GM19468 (cell line): ENCODE results near the gene ICA1.
"Not testable (repeated sequence)": the region's sequence is repeated elsewhere in the genome, so short reads cannot be mapped to it uniquely, and the experiment has no call there.

Source experiments
- ATAC-seq: cut with Tn5 transposase; IDR thresholded peaks from one replicate; pipeline ENCODE4 v1.9.1; 2021; ENCODE audit warnings: mild to moderate bottlenecking, moderate library complexity, moderate number of reproducible peaks; ENCODE audit not compliant: unreplicated experiment; ENCODE audit errors: extremely low read depth

Gene ICA1

DNA sequence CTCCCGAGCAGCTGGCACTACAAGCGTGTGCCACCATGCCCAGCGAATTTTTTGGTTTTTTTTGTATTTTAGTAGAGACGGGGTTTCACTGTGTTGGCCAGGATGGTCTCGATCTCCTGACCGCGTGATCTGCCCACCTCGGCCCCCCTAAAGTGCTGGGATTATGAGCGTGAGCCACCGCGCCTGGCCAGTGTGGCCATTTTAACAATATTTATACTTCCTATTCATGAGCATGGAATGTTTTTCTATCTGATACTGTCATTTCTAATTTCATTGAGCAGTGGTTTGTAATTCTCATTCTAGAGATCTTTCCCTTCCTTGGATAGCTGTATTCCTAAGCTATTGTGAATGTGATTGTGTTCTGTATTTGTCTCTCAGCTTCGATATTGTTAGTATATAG, 197.1 kb downstream of the ICA1 start:
- ATAC-seq, result no peak

DNA sequence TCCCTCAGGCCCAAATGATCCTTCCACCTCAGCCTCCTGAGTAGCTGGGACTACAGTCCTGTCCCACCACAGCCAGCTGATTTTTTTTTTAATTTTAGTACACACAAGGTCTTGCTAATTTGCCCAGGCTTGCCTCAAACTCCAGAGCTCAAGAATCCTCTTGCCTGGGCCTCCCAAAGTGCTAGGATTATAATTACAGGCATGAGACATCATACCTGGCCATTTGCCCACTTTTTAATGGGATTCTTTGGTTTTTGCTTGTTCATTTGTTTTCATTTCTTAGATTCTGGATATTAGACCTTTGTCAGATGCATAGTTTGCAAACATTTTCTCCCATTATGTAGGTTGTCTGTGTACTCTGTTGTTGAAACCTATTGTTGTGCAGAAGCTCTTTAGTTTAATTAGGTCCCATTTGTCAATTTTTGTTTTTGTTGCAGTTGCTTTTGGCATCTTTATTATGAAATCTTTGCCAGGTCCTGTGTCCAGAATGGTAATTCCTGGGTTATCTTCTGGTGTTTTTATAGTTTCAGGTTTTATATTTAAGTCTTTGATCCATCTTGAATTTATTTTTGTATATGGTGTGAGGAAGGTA, 198.2 kb downstream of the ICA1 start:
- no peak for ATAC-seq

DNA sequence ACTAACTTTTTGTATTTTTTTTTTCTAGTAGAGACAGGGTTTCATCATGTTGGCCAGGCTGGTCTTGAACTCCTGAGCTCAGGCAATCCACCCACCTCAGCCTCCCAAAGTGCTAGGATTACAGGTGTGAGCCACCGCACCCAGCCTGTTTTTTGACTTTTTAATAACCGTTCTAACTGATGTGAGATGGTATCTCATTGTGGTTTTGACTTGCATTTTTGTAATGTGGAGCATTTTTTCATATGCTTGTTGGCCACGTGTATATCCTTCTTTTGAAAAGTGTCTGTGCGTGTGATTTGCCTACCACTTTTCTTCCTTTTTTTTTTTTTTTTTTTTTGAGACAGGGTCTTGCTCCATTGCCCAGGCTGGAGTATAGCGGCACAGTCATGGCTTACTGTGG, 198.7 kb downstream of the ICA1 start:
- not testable (repeated sequence) for ATAC-seq
